B cell (primary cell): ENCODE measurements around the gene DCLK1.

Experiments used
- CTCF ChIP-seq: fragments of 200-600 bp; IDR thresholded peaks from one replicate; pipeline ENCODE4 v1.8.0; 2022; ENCODE audit warnings: antibody characterized with exemption, mild to moderate bottlenecking
- EZH2 ChIP-seq: IDR thresholded peaks from 2 replicates; pipeline ENCODE4 v1.6.1; 2012; ENCODE audit warnings: borderline replicate concordance, low read depth, mild to moderate bottlenecking, moderate library complexity, low read length; ENCODE audit not compliant: insufficient read depth, poor library complexity, severe bottlenecking

DNA sequence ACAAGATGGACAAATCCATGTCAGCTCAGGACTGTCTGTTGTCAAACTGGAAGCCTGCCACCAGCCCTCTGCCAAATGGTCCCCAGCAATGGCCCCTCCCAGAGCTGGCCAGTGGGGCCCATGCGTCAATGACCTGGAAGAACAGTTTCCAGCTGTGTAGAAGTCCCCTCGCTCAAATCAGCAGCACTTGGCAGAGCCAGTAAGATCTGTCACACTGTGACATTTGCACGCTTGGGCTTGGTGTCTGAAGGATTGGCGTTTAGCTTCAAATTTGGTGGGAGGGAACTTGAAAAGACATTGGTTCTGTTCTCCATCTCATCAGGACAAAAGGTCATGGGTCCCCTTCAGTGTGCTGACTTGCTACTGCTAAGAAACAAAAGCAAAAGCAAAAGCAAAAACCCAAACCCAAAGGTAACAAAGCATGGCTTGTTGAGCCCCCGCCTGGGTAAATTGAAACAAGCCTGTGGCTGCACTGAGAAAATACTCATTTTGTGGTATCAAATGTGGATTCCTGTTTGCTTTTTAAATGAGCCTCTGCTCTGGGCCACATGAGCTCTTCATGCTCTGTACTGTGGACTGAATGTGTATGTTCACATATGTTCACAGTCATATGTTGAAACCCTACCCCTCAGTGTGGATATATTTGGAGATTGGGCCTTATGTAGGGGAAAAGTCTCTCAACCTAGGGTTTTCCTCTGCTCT is 401.1 kb downstream of the DCLK1 start:
- no peak for TF ChIP-seq CTCF
- no peak for TF ChIP-seq EZH2
